ENCODE data around the gene IQUB.

DNA sequence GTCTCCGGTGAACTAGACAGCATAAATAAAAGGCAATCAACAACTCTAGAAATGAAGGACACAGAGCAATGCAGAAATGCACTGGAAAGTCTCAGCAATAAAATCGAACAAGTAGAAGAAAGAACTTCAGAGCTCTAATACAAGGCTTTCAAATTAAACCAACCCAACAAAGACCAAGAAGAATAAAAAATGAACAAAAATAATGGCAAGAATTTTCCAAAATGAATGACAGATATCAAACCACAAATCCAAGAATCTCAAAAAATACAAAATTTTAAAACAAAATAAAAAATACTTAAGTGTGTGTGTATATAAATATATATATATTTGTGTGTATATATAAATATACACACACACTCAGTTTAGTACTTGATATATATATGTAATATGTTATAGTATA lies 110.8 kb downstream of the IQUB start:
- no peak for TF ChIP-seq EP300 (IDR thresholded peaks at IDR 0.05)
- no peak for TF ChIP-seq POLR2AphosphoS5 (IDR thresholded peaks at IDR 0.05)
- TF ChIP-seq, protein P1, sequence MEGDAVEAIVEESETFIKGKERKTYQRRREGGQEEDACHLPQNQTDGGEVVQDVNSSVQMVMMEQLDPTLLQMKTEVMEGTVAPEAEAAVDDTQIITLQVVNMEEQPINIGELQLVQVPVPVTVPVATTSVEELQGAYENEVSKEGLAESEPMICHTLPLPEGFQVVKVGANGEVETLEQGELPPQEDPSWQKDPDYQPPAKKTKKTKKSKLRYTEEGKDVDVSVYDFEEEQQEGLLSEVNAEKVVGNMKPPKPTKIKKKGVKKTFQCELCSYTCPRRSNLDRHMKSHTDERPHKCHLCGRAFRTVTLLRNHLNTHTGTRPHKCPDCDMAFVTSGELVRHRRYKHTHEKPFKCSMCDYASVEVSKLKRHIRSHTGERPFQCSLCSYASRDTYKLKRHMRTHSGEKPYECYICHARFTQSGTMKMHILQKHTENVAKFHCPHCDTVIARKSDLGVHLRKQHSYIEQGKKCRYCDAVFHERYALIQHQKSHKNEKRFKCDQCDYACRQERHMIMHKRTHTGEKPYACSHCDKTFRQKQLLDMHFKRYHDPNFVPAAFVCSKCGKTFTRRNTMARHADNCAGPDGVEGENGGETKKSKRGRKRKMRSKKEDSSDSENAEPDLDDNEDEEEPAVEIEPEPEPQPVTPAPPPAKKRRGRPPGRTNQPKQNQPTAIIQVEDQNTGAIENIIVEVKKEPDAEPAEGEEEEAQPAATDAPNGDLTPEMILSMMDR (IDR thresholded peaks at IDR 0.05): no peak
